GM12875 (cell line): Measurements from ENCODE around the gene DRD4.

Experiments
- H3K4me3 ChIP-seq: one replicate; pipeline ENCODE4 v1.5.1; 2011; ENCODE audit warnings: low read depth, low read length, control low read depth
- TF ChIP-seq, protein P1 (sequence below): IDR thresholded peaks from 2 replicates; pipeline ENCODE4 v1.5.1; 2011; ENCODE audit warnings: low read depth, mild to moderate bottlenecking, control low read depth, inconsistent platforms, low read length, moderate library complexity, borderline replicate concordance; ENCODE audit not compliant: insufficient read depth

Gene DRD4

DNA sequence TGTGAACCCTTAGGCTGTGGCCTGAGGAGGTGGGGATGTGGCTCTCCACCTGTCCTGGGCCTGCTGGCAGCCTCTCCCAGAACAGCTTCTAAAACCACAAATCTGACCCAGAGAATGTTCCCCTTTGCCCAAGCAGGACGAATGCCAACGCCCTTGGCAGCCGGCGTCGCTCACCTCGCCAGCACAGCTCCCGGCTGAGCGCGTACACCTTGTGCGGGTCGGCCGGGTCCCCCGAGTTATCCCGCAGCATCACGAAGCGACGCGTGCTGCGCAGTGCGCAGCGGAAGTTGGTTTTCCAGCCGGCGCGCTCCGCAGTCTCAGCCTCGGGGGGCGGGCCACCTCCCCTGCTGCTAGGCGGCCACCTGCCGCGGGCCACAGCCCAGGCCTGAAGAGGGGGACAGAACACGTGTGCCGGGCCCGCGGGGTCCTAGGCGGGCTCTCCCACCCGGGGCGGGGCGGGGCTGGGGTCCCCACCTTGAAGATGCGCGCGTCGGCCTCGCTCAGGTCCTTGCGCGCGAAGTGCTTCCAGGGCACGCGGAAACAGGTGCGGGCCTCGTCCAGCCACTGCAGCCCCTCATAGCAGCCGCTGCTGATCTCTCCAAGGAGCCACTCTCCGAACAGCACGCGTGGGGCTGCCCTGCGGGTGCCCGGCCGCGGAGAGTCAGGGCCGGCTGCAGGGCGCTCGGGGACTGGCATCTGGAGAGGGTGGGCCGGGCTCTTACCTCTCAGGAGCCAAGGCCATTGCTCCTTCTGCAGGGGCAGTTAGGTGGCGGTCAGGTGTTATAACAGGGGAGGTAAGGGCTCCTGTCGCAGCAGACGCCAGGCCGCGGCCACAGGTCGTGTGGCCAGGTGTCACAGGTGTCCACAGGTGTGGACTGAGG lies 22.2 kb upstream of the DRD4 start:
- TF ChIP-seq, protein P1, sequence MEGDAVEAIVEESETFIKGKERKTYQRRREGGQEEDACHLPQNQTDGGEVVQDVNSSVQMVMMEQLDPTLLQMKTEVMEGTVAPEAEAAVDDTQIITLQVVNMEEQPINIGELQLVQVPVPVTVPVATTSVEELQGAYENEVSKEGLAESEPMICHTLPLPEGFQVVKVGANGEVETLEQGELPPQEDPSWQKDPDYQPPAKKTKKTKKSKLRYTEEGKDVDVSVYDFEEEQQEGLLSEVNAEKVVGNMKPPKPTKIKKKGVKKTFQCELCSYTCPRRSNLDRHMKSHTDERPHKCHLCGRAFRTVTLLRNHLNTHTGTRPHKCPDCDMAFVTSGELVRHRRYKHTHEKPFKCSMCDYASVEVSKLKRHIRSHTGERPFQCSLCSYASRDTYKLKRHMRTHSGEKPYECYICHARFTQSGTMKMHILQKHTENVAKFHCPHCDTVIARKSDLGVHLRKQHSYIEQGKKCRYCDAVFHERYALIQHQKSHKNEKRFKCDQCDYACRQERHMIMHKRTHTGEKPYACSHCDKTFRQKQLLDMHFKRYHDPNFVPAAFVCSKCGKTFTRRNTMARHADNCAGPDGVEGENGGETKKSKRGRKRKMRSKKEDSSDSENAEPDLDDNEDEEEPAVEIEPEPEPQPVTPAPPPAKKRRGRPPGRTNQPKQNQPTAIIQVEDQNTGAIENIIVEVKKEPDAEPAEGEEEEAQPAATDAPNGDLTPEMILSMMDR: no peak
- H3K4me3 ChIP-seq: peak overlapping the region; percentile 96

DNA sequence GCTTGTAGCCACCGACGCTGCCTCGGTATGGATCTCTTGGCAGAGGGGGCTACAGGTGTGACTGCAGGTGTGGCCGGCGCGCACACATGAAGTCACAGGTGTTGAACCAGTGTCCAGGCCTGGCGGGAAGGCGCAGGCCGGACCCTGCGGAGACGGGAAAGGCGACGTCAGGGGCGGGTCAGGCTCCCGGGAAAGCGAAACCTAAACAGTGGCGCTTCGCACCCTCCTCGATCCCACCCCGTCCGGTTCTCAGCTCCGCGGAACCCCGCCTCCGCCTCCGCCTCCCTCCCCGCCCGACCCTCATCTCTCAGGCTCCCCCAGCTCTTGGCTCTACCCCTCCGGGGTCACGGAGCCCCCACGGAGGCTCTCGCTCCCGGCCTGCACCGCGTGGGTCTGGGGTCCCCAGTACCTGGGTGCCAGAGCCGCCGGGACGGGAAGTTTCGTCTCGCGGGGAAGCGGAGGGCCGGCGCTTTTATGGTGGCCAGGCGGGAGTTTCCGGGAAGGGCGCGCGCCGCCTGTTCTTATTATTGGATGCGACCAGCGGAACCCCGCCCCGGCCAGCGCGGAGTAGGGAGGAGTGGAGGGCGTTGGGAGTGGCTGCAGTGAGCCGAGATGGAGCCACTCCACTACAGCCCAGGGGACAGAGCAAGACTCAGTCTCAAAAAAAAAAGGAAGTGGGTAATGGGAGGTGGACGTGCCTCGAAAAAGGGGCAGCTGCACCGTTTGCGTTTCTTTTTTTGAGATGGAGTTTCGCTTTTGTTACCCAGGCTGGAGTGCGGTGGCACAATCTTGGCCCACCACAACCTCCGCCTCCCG lies 21.4 kb upstream of the DRD4 start, which contains the start of gene IRF7:
TSS of gene IRF7 (minus strand) at position 447 of the 816 bp plus-strand sequence. CDS start 586 bp downstream, outside the sequence.
- TF ChIP-seq, protein P1: no peak
- peak within 1 kb of the TSS; percentile 96 for H3K4me3 ChIP-seq

DNA sequence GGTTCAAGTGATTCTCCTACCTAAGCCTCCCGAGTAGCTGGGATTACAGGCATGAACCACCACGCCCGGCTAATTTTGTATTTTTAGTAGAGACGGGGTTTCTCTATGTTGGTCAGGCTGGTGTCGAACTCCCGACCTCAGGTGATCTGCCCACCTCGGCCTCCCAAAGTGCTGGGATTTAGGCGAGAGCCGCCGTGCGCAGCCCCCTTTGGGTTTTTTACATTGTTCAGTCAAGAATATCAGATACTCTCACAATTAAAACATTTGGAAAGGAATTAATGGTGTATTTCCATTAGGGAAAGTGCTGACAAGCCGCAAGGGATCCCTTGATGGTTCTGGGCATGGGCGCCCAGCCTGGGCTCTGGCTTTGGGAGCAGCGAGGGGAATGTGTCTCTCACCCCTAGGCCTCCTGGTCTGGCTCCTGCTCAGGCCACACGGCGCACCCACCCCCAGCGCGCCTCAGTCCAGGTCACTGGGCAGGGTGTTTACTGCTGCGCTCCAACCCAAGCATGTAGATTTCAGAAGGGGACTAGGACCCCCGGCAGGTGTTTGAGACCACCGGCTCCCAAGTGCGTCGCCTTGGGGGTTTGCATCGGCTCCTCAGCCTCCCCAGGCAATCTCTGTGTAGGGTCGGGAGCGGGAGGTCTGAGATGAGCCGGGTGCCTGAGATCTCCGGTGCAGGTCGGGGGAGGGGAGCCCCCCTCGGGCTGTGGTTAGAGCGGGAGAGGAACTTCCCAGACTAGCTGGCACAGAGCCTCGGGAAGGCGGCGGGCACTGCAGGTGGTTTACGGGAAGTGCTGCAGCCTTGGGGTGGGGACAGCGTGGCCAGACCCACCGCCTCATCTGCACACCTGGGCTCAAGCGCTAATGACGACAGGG lies 20.5 kb upstream of the DRD4 start:
- peak overlapping the region; percentile 3 for H3K4me3 ChIP-seq

DNA sequence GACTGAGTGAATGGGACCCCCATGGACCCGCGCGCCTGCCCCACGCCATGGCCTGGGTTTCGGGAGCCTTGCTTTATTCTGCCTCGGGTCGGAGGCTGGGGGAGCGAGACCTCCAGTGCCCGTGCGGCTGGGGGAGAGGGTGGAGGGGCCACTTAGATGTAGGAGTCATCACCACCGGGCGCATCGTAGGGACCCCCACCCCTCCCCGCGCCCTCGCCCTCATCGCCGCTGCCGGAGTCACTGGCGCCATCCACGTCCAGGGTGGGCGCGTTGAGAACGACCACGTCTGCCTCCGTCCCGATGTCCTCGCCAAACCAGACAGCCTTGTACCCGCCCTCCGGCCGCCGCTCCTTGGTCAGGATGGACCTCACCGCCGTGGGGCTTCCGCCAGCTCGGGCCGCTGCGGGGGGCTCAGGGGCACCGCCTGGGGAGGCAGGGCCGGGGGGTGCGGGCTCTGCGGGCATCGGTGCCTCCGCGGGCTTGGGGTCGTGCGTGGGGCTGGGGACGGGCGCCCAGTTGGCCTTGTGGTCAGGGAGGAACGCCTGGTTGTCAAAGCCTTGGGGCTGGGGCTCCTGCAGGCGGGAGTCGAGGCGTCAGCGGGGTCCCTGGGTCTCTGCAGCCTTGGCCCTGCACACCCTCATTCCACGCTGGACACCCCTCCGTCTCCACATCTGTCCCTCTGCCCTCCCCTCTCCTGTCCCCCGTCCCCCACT lies 19.7 kb upstream of the DRD4 start:
- TF ChIP-seq, protein P1: no peak

More for the DNA sequence above, 20.5 kb upstream of the DRD4 start:
- TF ChIP-seq, protein P1: no peak

DNA sequence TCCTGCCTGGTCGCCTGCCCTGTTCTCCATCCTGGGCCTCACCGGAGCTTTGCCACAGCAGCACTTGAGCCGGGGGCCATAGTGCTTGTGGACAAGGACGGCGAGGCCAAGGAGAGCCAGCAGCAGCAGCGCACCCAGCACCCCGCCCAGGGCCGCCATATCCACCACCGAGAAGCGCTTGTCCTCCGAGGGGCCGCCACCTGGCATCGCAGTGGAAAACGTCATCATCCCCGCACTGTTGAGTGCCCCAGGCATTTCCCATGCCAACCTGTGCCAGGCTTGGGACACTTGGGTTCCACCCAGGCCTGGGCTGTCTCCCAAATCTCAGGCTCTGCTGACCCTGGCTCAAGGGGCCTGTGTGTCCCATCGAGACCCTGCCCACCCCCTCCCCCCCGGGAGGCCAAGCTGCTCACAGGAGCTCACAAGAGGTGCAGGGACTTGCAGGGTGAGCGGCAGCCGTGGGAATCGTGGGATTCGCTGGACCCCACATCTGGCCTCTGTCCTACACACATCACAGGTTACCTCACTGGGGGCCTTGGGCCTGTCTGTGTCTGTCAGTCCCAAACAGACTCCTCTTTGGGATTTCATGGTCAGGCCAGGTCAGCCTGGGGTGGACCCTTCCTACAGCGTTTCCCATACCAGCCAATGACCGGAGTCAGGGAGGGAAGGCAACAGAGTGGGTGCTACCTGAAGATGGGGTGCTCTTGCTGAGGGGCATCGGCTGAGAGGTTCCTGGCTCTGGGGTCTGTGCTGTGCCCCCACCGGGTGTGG lies 19.0 kb upstream of the DRD4 start:
- H3K4me3 ChIP-seq: no peak overlapping the region
- TF ChIP-seq, protein P1: no peak

More for the DNA sequence above, 19.7 kb upstream of the DRD4 start:
- H3K4me3 ChIP-seq: no peak overlapping the region
